Measurements from ENCODE around the gene TUBB2B.
"Not testable (repeated sequence)": the region's sequence is repeated elsewhere in the genome, so short reads cannot be mapped to it uniquely, and the experiment has no call there.

- TF ChIP-seq CTCF, POLR2A, POLR2AphosphoS5 (IDR thresholded peaks at IDR 0.05): not testable (repeated sequence)
These were observed 29.7 kb downstream of the TUBB2B start for GRCh38 chr6:3197734-3198133.

Data from suprapubic skin (tissue), 4 donors.